ENCODE measurements around the gene LOX. TPM values are rescaled to one million over a fixed set of nuclear protein-coding genes. Genes with fewer than 3 reads are reported as not detected.

The LOX gene
- total and polyA plus RNA-seq, 2 experiments from 2014 or later, result 440 to 1,207 TPM

GRCh38 chr5:122119205-122119604 is 41.1 kb upstream of the LOX start:
- Histone ChIP-seq H2AFZ (no peak overlapping the region), H3K27ac (no peak overlapping the region), H3K9me2 (ENCODE audit: insufficient read depth) (no peaks in the 10 kb centered on the region), H3K9ac (no peak overlapping the region), H3K27me3 (replicated peaks; ENCODE audit: insufficient read depth) (no peaks in the 10 kb centered on the region), H4K20me1 (ENCODE audit: insufficient read depth) (no peaks in the 10 kb centered on the region), H3K4me2 (ENCODE audit: unreplicated experiment) (no peak overlapping the region), H3K4me1 (ENCODE audit: insufficient read depth) (peaks cover 16% of the 10 kb centered on the region), H3K79me2 (ENCODE audit: insufficient read depth) (no peaks in the 10 kb centered on the region), H3K36me3 (ENCODE audit: low read depth) (no peaks in the 10 kb centered on the region), H3F3A (ENCODE audit: insufficient read depth) (0 out of 2 replicates have a peak, but pooled peaks cover 6% of the 10 kb centered on the region), H3K9me3 (ENCODE audit: low read depth) (no peaks in the 10 kb centered on the region), H3K4me3 (no peak overlapping the region)
- TF ChIP-seq EZH2 (IDR thresholded peaks at IDR 0.05; ENCODE audit: insufficient read depth, poor library complexity, severe bottlenecking) (no peak), EZH2phosphoT487 (IDR thresholded peaks at IDR 0.05; ENCODE audit: insufficient read depth, low read depth) (no peak)
- 92 to 96% methylated on average over 3 of the region's 3 CpGs for WGBS, 2 experiments (ENCODE audit: low coverage in 1 of 2, low lambda C conversion rate in 2 of 2, missing lambda C conversion rate in 2 of 2)
- no peak for DNase-seq
- in situ Hi-C loops (cut with MboI), result no loop called here

GRCh38 chr5:122118356-122118948 is 40.4 kb upstream of the LOX start:
- TF ChIP-seq EZH2phosphoT487 (IDR thresholded peaks at IDR 0.05; ENCODE audit: insufficient read depth, low read depth) (no peak), EZH2 (IDR thresholded peaks at IDR 0.05; ENCODE audit: insufficient read depth, poor library complexity, severe bottlenecking) (no peak)
- no peaks in the 10 kb centered on the region for H3K36me3 ChIP-seq (ENCODE audit: low read depth)
- H3K4me3 ChIP-seq, result no peak overlapping the region
- peak; percentile 27 for DNase-seq
- peaks cover 16% of the 10 kb centered on the region for H3K4me1 ChIP-seq (ENCODE audit: insufficient read depth)
- H3K27me3 ChIP-seq (replicated peaks; ENCODE audit: insufficient read depth), result no peaks in the 10 kb centered on the region
- H3K79me2 ChIP-seq (ENCODE audit: insufficient read depth), result no peaks in the 10 kb centered on the region
- no peak overlapping the region for H3K27ac ChIP-seq
- 57 to 64% methylated on average over 1 of the region's 1 CpG for WGBS, 2 experiments (ENCODE audit: low coverage in 1 of 2, low lambda C conversion rate in 2 of 2, missing lambda C conversion rate in 2 of 2)
- no peaks in the 10 kb centered on the region for H4K20me1 ChIP-seq (ENCODE audit: insufficient read depth)
- 0 out of 2 replicates have a peak, but pooled peaks cover 6% of the 10 kb centered on the region for H3F3A ChIP-seq (ENCODE audit: insufficient read depth)
- H3K9me2 ChIP-seq (ENCODE audit: insufficient read depth), result no peaks in the 10 kb centered on the region
- no peaks in the 10 kb centered on the region for H3K9me3 ChIP-seq (ENCODE audit: low read depth)
- no peak overlapping the region for H3K4me2 ChIP-seq (ENCODE audit: unreplicated experiment)
- no peak overlapping the region for H2AFZ ChIP-seq
- in situ Hi-C loops (cut with MboI), result no loop called here
- no peak overlapping the region for H3K9ac ChIP-seq

- no peak overlapping the region for H3K4me2 ChIP-seq (ENCODE audit: unreplicated experiment)
- H3K9ac ChIP-seq, result no peak overlapping the region
- no peak for TF ChIP-seq EZH2 (IDR thresholded peaks at IDR 0.05; ENCODE audit: insufficient read depth, poor library complexity, severe bottlenecking)
- no peak for TF ChIP-seq EZH2phosphoT487 (IDR thresholded peaks at IDR 0.05; ENCODE audit: insufficient read depth, low read depth)
- H4K20me1 ChIP-seq (ENCODE audit: insufficient read depth), result no peaks in the 10 kb centered on the region
- no peaks in the 10 kb centered on the region for H3K9me3 ChIP-seq (ENCODE audit: low read depth)
- H3K4me1 ChIP-seq (ENCODE audit: insufficient read depth), result no peaks in the 10 kb centered on the region
- in situ Hi-C loops (cut with MboI), result no loop called here
- no peaks in the 10 kb centered on the region for H3K36me3 ChIP-seq (ENCODE audit: low read depth)
- no peaks in the 10 kb centered on the region for H3K79me2 ChIP-seq (ENCODE audit: insufficient read depth)
- no peaks in the 10 kb centered on the region for H3F3A ChIP-seq (ENCODE audit: insufficient read depth)
- no peak overlapping the region for H2AFZ ChIP-seq
- H3K27ac ChIP-seq, result no peak overlapping the region
- H3K27me3 ChIP-seq (replicated peaks; ENCODE audit: insufficient read depth), result no peaks in the 10 kb centered on the region
- H3K9me2 ChIP-seq (ENCODE audit: insufficient read depth), result no peaks in the 10 kb centered on the region
- WGBS, 2 experiments (ENCODE audit: low coverage in 1 of 2, low lambda C conversion rate in 2 of 2, missing lambda C conversion rate in 2 of 2), result 25 to 28% methylated on average over 2 of the region's 2 CpGs
- H3K4me3 ChIP-seq, result no peak overlapping the region
- DNase-seq, result no peak
These were observed 36.4 kb upstream of the LOX start for GRCh38 chr5:122114501-122114900.

GRCh38 chr5:122112733-122113558 is 34.9 kb upstream of the LOX start:
- 91 to 92% methylated on average over 6 of the region's 6 CpGs for WGBS, 2 experiments (ENCODE audit: low coverage in 1 of 2, low lambda C conversion rate in 2 of 2, missing lambda C conversion rate in 2 of 2)
- Histone ChIP-seq H3K4me3 (no peak overlapping the region), H3K4me2 (ENCODE audit: unreplicated experiment) (no peak overlapping the region), H3F3A (ENCODE audit: insufficient read depth) (no peaks in the 10 kb centered on the region), H3K79me2 (ENCODE audit: insufficient read depth) (no peaks in the 10 kb centered on the region), H3K36me3 (ENCODE audit: low read depth) (no peaks in the 10 kb centered on the region), H3K27me3 (replicated peaks; ENCODE audit: insufficient read depth) (no peaks in the 10 kb centered on the region), H4K20me1 (ENCODE audit: insufficient read depth) (no peaks in the 10 kb centered on the region), H3K9me2 (ENCODE audit: insufficient read depth) (no peaks in the 10 kb centered on the region), H2AFZ (no peak overlapping the region), H3K9ac (no peak overlapping the region), H3K27ac (no peak overlapping the region), H3K9me3 (ENCODE audit: low read depth) (no peaks in the 10 kb centered on the region), H3K4me1 (ENCODE audit: insufficient read depth) (no peaks in the 10 kb centered on the region)
- in situ Hi-C loops (cut with MboI), result no loop called here
- TF ChIP-seq EZH2 (IDR thresholded peaks at IDR 0.05; ENCODE audit: insufficient read depth, poor library complexity, severe bottlenecking) (no peak), EZH2phosphoT487 (IDR thresholded peaks at IDR 0.05; ENCODE audit: insufficient read depth, low read depth) (no peak)
- no peak for DNase-seq

All from GM23248 (cell line).